GM19455 (cell line): ENCODE results near the gene CSDE1.
A peak's percentile ranks its signal among the peaks of the same experiment; 100 is the strongest.
"Not testable (repeated sequence)": the region's sequence is repeated elsewhere in the genome, so short reads cannot be mapped to it uniquely, and the experiment has no call there.

Experiments
- ATAC-seq: cut with Tn5 transposase; IDR thresholded peaks from one replicate; pipeline ENCODE4 v1.9.1; 2021; ENCODE audit not compliant: unreplicated experiment

Gene CSDE1

DNA sequence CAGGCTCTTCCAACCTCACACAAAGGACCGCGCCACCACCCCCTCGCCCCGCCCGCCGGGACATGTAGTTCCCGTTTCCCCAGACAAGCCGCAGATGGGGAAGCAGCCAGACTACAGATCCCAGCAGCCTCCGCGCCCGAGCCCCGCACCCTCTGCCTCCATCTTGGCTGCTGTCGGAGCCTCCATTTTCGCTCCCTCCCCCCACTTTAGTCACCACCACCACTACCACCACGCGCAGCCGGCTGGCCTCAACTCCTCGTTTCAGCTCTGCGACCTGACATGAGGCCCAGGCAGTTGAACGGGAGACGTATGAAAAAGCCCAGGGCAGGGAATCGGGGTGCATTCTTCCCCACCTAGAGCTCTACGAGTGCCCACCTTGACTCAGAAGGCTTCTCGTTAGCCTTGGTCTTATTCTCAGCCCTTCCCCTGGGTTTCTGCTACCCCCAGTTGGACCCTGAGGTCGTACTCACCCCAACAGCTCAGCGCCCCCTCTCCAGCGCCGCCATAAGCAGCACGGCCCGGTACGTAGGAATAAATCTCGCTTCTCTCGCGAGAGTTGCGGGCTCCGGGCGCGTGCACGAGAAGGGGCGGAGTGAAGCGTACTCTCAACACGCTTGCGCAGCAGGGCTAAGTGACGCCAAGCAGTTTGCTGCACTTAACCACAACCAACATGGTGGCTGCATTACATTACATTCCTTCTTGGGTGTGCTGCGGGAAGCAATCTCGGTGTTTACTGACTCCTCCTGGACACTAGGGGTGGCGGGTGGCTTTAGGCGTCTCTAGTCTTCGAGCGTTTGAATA, at the start of gene CSDE1:
Gene CSDE1 (minus strand): TSS at position 530 of the 801 bp plus-strand sequence. CDS start 18,094 bp downstream, outside the sequence.
- peak; percentile 73 for ATAC-seq

DNA sequence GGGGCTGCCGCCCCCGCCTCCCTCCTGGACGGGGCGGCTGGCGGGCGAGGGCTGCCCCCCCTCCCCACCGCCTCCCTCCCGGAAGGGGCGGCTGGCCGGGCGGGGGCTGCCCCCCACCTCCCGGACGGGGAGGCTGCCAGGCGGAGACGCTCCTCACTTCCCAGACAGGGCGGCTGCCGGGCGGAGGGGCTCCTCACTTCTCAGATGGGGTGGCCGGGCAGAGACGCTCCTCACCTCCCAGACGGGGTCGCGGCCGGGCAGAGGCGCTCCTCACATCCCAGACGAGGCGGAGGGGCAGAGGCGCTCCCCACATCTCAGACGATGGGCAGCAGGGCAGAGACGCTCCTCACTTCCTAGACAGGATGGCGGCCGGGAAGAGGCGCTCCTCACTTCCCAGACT, 46.7 kb upstream of the CSDE1 start:
- not testable (repeated sequence) for ATAC-seq

DNA sequence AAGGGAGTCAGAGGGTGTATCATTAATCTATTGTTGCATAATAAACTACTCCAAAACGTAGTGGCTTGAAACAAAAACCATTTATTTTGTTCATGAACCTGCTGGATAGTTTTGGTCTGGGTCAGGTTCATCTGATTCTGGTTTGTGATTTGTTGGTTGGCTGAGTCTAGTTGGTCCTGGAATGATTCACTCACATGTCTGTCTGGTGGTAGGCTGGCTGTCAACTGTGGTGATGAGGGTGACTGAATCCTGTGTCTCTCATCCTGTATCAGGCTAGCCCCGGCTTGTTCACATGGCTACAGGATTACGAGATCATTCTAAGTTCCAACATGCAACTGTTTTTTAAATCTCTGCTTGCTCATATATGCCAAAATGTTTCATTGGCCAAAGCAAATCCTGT, 45.2 kb upstream of the CSDE1 start:
- no peak for ATAC-seq

DNA sequence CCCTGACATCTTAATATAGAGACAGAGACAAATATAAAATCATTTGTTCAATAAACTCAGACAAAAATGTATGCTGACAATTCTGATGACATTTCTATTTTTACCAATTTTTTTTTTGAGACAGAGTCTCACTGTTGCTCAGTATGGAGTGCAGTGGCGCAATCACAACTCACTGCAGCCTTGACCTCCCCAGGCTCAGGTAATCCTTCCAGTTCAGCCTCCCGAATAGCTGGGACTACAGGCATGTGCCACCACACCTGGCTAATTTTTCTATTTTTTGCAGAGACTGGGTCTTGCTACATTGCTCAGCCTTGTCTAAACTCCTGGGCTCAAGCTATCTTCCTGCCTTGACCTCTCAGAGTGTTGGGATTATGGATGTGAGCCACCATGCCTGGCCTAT, 36.3 kb upstream of the CSDE1 start:
- ATAC-seq = no peak

DNA sequence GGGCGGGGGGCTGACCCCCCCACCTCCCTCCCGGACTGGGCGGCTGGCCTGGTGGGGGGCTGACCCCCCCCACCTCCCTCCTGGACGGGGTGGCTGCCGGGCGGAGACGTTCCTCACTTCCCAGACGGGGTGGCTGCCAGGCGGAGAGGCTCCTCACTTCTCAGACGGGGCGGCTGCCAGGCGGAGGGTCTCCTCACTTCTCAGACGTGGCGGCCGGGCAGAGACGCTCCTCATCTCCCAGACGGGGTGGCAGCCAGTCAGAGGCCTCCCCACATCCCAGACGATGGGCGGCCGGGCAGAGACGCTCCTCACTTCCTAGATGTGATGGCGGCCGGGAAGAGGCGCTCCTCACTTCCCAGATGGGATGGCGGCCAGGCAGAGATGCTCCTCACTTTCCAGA, 32.8 kb upstream of the CSDE1 start:
- not testable (repeated sequence) for ATAC-seq

DNA sequence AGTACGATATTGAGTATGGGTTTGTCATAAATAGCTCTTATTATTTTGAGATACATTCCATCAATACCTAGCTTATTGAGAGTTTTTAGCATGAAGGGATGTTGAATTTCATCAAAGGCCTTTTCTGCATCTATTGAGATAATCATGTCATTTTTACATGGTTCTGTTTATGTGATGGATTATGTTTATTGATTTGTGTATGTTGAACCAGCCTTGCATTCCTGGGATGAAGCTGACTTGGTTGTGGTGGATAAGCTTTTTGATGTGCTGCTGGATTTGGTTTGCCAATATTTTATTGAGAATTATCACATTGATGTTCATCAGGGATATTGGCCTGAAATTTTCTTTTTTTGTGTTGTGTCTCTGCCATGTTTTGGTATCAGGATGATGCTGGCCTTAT, 28.7 kb upstream of the CSDE1 start:
- ATAC-seq = not testable (repeated sequence)

DNA sequence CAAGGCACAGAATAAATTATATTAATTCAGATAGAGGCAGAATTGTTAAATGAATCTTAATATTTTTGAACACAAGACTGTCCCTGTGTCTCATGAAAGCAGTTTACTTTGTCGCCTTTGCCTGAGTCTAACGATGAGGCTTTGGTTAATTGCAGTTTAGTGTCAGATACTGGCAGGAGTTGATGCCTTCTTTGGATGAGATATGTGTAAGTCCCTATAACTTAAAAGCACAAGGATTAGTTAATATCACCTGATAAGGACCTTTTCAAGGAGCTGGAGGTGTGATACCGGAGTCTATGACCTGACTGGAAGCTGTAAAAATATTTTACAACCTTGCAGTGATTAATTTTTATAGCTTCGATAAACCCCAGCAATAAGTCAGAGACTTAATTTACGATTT, 24.7 kb upstream of the CSDE1 start:
- no peak for ATAC-seq

DNA sequence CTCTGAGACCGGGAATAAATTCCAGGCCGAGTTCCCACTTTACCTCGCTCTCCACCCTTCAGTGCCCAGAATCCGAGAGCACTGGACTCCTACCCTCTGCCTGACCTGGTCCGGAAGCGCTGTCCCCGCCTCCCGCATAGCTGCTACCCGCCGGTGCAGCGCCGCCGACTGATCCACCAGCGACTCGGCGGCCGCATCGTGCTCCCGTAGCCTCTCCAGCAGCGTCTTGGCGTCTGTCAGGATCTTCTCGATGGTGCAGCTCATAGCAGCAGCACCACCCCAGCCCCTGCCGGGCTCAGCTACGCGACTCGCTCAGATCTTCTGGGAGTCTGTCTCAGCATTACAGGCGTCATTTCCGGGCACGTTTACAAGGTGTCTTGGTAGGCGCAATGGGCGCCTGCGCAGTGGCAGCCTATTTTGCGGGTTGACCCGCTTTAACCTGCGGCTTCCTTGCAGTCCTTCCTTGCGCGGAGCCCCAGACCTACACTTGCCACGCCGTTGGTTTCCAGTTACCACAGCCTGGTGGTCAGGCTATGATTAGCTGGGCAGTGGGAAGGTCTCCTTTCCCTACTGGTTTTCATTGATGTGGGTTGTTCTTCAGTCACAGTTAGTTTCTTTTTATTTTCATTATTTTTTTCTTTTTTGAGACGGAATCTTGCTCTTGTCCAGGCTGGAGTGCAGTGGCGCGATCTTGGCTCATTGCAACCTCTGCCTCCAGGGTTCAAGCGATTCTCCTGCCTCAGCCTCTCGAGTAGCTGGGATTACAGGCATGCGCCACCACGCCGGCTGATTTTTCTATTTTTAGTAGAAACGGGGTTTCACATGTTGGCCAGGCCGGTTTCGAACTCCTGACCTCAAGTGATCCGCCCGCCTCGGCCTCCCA, 22.8 kb upstream of the CSDE1 start, which contains the start of gene SIKE1:
Gene SIKE1 (minus strand): TSS at position 342 of the 883 bp plus-strand sequence. CDS start 78 bp downstream, at position 264.
- ATAC-seq = peak; percentile 99

DNA sequence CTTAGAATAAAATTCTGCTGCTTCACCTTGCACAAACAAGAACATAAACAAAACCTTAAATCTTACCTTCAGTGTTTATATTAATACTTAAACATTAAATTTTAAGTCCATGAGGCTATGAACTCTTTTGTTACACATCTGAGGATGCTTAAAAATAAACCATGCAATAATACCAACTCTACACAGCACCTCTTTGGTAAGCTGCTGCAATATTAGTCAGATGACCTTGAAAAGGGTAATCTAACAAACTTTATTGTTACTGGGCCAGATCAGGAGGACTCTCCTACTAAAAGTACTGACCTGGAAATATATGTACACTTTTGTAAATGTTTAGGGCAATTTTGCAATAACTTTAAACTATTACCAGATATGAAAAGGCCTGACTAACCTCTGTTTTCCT, 21.9 kb upstream of the CSDE1 start:
- no peak for ATAC-seq

DNA sequence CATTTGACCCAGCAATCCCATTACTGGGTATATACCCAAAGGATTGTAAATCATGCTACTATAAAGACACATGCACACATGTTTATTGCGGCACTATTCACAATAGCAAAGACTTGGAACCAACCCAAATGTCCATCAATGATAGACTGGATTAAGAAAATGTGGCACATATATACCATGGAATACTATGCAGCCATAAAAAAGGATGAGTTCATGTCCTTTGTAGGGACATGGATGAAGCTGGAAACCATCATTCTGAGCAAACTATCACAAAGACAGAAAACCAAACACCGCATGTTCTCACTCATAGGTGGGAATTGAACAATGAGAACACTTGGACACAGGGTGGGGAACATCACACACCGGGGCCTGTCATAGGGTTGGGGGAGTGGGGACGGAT, 18.9 kb upstream of the CSDE1 start:
- not testable (repeated sequence) for ATAC-seq

DNA sequence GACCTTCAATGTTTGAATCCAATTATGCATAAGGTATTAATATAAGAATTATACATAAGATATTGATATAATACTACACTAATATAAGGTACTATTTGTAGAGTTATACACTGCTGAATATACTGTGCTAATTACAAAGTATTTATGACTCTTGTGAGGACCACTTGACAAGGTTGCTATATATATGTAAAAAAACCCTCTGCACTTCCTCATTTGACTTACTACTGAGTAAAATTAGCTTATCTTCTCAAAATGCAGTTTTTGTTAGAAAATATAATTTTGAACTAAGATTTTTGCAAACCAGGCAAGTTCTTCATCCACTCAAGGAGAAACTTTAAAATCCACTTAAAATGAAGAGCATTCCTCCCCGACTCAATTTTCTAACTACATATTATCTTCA, 14.2 kb upstream of the CSDE1 start:
- no peak for ATAC-seq

DNA sequence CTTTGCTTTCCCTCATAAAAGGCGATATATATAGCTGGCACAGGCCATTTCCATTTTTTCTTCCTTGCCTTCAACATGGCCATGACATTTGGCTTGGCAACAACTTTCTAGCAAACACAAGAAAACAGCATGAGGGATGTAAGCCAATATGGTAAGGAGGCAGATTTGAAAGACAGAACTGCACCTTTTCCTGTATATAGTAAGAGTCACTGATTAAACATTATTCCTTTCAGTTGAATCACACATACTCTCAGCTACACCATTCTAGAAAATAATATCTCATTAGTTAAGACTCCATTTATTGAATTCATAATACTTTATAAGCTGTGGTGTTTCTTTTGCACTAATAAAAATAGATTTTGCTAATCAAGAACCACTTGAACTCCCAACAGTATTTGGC, 13.2 kb upstream of the CSDE1 start:
- ATAC-seq = no peak

DNA sequence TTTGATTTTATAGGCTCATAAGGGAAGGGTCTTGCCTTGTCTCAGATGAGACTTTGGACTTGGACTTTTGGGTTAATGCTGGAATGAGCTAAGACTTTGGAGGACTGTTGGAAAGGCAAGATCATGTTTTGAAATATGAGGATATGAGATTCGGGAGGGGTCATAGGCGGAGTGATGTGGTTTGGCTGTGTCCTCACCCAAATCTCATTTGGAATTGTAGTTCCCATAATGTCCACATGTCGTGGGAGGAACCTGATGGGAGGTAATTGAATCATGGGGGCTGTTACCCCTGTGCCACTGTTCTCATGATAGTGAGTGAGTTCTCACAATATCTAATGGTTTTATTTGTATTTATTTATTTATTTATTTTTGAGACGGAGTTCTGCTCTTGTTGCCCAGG, 6.9 kb upstream of the CSDE1 start:
- ATAC-seq = no peak

DNA sequence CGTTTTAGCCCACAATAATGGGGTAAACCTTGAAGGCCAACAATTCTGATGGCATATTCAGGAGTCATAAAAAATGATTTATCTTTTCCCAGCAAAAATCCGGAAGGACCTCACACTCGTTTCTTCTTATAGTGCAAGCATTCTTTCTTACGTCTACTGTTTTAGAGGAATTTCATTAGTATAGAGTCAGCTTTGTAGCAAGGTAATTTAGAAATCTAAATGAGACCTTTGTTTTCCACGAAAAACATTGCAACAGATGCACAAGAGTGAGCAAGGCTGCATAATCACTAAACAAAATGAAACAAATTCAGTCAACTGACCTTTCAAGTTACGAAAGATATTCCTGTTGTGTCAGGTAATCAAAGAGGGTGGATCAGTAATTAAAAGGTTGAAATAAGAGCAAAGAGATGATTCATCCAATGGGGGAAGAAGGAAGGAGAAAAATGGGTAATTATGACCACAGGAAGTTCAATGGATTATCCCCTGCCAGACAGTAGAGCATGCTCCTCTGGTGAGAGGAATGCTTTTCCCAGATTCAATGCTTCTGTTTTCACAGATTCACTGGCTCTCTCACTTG, 560 bp upstream of the CSDE1 start:
- no peak for ATAC-seq

DNA sequence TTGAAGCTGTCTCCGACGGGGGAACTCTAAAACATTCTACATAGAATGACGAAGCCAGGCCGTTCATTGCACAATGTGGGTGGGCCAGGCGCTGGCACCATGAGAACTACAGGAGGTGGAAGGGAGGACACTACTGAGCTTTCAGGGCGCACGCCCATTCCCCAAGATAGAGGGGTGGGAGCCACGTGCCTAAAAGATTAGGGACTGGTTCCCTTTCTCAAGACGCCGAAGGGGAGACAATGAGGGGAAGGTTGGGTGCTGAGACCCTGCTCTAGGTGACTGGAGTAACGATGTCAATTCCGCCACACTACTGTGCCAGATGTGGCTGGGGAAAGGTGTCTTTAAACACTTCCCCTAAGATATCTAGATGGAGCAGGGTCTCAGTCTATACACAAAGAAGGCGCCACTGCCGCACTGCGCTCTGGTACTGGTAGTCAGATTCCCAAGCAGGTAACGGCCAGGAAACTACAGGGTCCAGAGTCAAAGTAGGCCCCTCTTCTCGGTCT, 782 bp downstream of the CSDE1 start:
- no peak for ATAC-seq

DNA sequence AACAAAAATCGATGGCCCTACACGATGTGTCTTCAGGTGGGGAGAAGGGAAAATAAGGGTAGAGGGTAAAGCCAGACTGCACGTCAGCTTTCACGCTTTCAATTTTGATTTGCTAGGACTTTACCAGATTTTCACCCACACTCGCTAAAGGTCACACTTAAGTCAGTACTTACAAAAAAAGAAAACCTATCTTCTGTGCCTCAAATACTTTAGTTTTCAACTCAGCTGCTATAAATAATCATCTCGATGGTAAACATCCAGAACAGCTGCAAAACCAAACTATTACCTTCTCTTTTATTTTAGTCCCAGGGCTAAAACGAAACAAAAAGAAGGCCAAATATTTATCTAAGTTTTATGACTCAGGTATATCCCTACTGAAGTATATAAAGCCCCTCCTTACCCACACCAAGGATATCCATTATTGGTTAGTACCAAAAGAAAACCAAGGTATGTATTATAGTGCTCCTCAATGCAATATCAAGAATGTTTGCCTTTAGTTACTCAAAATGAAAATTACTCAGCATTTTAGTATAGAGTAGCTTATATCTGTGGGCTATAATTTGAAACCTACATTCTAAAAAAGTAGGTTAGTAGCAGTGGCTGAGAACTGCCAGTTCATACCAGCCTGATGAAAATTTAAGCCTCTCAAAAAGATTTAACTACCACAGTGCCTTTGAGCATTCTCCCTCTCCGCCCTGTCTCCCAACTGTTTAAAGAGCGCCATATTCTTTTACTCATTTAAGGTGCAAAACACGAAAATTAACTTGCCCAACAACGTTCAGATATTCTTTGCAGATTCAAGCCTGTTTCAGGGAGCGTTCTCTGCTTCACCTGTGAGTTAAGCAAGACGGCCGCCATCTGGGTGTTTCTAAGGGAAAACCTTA, 1.5 kb downstream of the CSDE1 start:
- ATAC-seq = peak; percentile 41

DNA sequence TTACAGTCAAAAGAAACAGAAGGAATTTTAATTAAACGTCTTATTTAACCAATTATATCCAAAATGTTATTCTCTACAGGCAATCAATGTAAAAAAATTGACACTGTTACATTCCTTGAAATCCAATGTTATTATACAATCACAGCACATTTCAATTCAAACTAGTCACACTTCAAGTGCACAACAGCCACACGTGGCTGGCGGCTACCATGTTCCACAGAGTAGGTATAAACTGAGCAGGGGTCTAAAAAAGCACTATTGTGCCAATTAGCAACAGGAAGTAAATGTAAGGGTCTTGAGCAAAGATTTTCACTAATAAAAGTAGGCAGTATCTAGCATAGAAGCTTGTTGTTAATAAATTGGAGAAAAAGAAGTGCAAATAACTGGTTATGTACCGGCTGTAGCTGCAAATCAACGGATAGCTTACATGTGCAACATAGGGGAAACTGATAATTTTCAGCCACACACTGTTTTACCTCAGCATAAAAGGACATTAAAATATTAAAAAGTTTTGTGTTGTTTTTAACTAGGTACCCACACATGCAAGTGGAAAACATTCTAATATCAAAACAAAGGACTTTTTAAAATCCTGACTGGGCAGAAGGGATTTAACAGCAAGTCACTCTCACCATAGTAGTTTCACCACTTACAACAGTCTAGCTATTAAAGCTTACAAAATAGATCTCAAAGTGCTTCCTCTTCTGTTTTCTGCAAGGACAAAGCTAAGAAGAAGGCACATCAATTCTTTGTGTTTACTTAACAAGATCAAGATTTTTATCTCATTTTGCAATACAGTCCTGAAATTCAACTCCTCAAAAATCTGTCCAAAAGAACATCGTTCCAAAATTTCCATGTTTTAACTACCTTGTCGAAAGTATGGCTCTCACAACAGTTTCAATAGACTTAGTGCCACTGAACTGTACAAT, 2.5 kb downstream of the CSDE1 start:
- no peak for ATAC-seq

DNA sequence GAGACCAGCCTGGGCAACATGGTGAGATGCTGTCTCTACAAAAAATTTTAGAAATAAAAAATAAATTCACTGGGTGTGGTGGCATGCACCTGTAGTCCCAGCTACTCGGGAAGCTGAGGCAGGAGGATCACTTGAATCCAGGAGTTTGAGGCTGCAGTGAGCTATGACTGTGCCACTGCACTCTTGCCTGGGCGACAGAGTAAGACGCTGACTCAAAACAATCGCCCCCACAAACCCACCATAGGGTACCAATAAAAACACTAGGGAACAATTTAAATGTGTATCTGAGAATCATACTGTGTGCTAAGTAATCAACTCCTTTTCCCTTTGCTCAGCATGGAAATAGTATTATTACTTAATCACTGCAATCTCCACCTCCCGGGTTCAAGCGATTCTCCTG, 4.1 kb downstream of the CSDE1 start:
- not testable (repeated sequence) for ATAC-seq

DNA sequence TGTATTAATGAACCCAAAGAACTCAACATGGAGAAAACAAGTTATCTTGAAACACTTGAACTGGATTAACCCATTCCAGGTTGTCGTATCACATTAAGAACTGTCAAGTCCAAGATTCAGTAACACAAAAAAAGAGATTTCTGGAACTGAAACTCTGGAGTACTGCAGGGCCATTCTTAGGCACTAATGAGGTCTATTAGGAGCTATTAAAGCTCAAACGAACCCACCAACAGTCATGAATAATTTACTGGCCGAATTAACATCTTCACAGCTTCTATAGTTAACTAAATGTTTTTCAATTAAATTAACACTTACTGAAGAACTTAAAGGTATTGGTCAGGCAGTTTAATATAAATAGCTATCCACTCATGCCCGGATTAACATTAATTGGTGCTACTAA, 4.6 kb downstream of the CSDE1 start:
- ATAC-seq = no peak
